PC-9 (cell line): Measurements from ENCODE around the gene UBA3. TPM values are rescaled to one million over a fixed set of nuclear protein-coding genes. Genes with fewer than 3 reads are reported as not detected.

ENCODE experiments used
- BruUV-seq: library from RNA; stranded (reverse); fragments of 400-500 nt; replicated peaks from 2 replicates; lab custom pipeline; 2021; lab: Mats Ljungman, UMichigan
- CTCF ChIA-PET: fragments of 300-600 bp; sonication (Branson Sonifier 250); formaldehyde crosslinking; loops from one replicate; lab custom pipeline; 2022; ENCODE audit warnings: antibody characterized with exemption; lab: Charles Lee
- POLR2A ChIA-PET: fragments of 300-600 bp; sonication (Branson Sonifier 250); formaldehyde crosslinking; loops from one replicate; lab custom pipeline; 2022; ENCODE audit warnings: antibody characterized with exemption; ENCODE audit not compliant: unreplicated experiment; lab: Charles Lee
- DNase-seq, 2 experiments: peaks; one replicate each; pipeline versions ENCODE4 v3.0.0 to v3.0.0-alpha.2; 2015 to 2022; ENCODE audit warnings: mixed read lengths in 1 of 2
- H2AFZ ChIP-seq: fragments of 200-600 bp; sonication (generic); 2 replicates; pipeline ENCODE4 v1.8.1; 2017; ENCODE audit warnings: antibody characterized with exemption
- H3F3A ChIP-seq: fragments of 200-600 bp; sonication (generic); 2 replicates; pipeline ENCODE4 v1.8.1; 2017; ENCODE audit warnings: antibody characterized with exemption, mild to moderate bottlenecking, low read depth; ENCODE audit not compliant: insufficient read depth
- H3K27ac ChIP-seq: fragments of 200-600 bp; sonication (generic); 2 replicates; pipeline ENCODE4 v1.6.1; 2016; ENCODE audit warnings: mixed run types
- H3K27me3 ChIP-seq: fragments of 200-600 bp; sonication (generic); 2 replicates; pipeline ENCODE4 v1.6.1; 2016; ENCODE audit warnings: low read depth, mixed run types; ENCODE audit not compliant: insufficient read depth
- H3K36me3 ChIP-seq: fragments of 200-600 bp; sonication (generic); 2 replicates; pipeline ENCODE4 v1.6.1; 2016; ENCODE audit warnings: low read depth, mixed run types
- H3K4me1 ChIP-seq: fragments of 200-600 bp; sonication (generic); replicated peaks from 2 replicates; pipeline ENCODE4 v1.6.1; 2016; ENCODE audit warnings: mixed run types; ENCODE audit not compliant: insufficient read depth
- H3K4me2 ChIP-seq: fragments of 200-600 bp; sonication (generic); 2 replicates; pipeline ENCODE4 v1.6.1; 2017; ENCODE audit warnings: mixed run types
- H3K4me3 ChIP-seq: fragments of 200-600 bp; sonication (generic); 2 replicates; pipeline ENCODE4 v1.6.1; 2016; ENCODE audit warnings: mixed run types
- H3K79me2 ChIP-seq: fragments of 200-600 bp; sonication (generic); 2 replicates; pipeline ENCODE4 v1.6.1; 2017; ENCODE audit warnings: low read depth, mixed run types
- H3K9me2 ChIP-seq: fragments of 200-600 bp; sonication (generic); 2 replicates; pipeline ENCODE4 v1.8.1; 2017; ENCODE audit warnings: mild to moderate bottlenecking; ENCODE audit not compliant: insufficient read depth
- H3K9me3 ChIP-seq: fragments of 200-600 bp; sonication (generic); 2 replicates; pipeline ENCODE4 v1.8.1; 2016; ENCODE audit warnings: low read depth; ENCODE audit not compliant: insufficient read depth
- H4K20me1 ChIP-seq: fragments of 200-600 bp; sonication (generic); 2 replicates; pipeline ENCODE4 v1.8.1; 2017; ENCODE audit not compliant: insufficient read depth
- EZH2 ChIP-seq: fragments of 200-600 bp; sonication (generic); IDR thresholded peaks from 2 replicates; pipeline ENCODE4 v1.8.0; 2017; ENCODE audit warnings: antibody characterized with exemption, low read depth
- intact Hi-C: fragments of 100-400 bp; cut with micrococcal nuclease; formaldehyde crosslinking; loops from one replicate; pipeline ENCODE4 v1.10.0; 2022; ENCODE audit not compliant: unreplicated experiment
- total RNA-seq: library from RNA; stranded (reverse); gene quantifications from 2 replicates; pipeline ENCODE4 v1.2.3, GENCODE V29; 2021
- TF ChIP-seq, protein P1 (sequence below): fragments of 200-600 bp; sonication (generic); conservative IDR thresholded peaks from 2 replicates; pipeline ENCODE4 v1.6.1; 2017; ENCODE audit warnings: mixed run types, antibody characterized with exemption, mild to moderate bottlenecking, moderate library complexity

The UBA3 gene
- total RNA-seq, 1 experiment from 2014 or later: 88.8 TPM

DNA sequence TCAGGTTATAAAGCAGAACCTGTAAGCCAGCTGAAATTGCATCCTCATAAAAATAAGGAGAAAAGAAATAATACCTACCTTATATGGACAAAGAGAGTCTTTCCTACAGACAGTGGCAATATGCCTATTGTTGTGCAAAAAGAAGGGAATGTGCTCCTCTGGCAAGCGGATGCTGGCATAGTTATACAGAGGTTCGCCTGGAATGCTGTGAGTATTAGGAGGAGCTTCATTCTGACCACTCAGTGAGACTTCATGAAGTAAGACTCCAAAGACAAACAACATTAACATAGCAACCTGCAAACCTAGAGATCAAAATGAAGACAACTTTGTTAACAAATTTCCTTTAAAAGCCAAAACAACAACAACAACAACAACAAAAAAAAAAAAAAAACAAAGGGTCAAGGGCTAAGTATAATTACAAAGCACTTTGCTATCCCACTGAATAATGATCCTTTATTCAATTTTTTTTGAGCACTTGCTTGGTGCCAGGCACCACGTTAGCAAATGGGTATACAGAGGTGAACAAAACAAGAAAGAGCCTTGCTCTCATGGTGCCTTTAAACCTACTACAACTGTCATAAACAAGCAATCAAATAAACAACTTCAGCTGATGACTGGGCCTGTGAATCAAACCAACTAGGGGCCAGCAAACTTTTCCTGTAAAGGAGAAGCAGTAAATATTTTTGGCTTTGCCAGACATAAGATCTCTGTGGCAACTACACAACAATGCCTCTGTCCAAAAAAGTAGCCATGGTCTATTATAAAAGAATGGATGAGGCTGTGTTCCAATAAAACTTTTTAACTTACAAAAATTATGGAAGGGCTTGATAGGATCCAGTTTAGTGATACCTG lies 70.4 kb downstream of the UBA3 start:
- H3K27me3 ChIP-seq: no peaks in the 10 kb centered on the region
- CTCF ChIA-PET: interaction anchor here (0.6 kb wide), 1 partner anchor 780 kb away, joined by 4 read pairs; no protein-coding TSS in a partner anchor
- no peak for TF ChIP-seq EZH2
- TF ChIP-seq, protein P1, sequence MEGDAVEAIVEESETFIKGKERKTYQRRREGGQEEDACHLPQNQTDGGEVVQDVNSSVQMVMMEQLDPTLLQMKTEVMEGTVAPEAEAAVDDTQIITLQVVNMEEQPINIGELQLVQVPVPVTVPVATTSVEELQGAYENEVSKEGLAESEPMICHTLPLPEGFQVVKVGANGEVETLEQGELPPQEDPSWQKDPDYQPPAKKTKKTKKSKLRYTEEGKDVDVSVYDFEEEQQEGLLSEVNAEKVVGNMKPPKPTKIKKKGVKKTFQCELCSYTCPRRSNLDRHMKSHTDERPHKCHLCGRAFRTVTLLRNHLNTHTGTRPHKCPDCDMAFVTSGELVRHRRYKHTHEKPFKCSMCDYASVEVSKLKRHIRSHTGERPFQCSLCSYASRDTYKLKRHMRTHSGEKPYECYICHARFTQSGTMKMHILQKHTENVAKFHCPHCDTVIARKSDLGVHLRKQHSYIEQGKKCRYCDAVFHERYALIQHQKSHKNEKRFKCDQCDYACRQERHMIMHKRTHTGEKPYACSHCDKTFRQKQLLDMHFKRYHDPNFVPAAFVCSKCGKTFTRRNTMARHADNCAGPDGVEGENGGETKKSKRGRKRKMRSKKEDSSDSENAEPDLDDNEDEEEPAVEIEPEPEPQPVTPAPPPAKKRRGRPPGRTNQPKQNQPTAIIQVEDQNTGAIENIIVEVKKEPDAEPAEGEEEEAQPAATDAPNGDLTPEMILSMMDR: no peak
- peaks cover 8% of the 10 kb centered on the region; the same call in 1 of the 2 replicates for H3K4me1 ChIP-seq
- intact Hi-C loops: loop anchor here (10.0 kb wide), 1 partner anchor 855 kb away; no protein-coding TSS in a partner anchor
- no peaks in the 10 kb centered on the region for H3K79me2 ChIP-seq
- no TSS peak for BruUV-seq
- H3K4me2 ChIP-seq: no peak overlapping the region
- H3K9me3 ChIP-seq: no peaks in the 10 kb centered on the region
- H3K36me3 ChIP-seq: no peaks in the 10 kb centered on the region
- no peaks in the 10 kb centered on the region for H3F3A ChIP-seq
- POLR2A ChIA-PET: no interaction called here
- no peak for DNase-seq
- no peak overlapping the region for H3K4me3 ChIP-seq
- H4K20me1 ChIP-seq: no peaks in the 10 kb centered on the region
- H3K27ac ChIP-seq: no peak overlapping the region
- H3K9me2 ChIP-seq: no peaks in the 10 kb centered on the region
- H2AFZ ChIP-seq: no peak overlapping the region

DNA sequence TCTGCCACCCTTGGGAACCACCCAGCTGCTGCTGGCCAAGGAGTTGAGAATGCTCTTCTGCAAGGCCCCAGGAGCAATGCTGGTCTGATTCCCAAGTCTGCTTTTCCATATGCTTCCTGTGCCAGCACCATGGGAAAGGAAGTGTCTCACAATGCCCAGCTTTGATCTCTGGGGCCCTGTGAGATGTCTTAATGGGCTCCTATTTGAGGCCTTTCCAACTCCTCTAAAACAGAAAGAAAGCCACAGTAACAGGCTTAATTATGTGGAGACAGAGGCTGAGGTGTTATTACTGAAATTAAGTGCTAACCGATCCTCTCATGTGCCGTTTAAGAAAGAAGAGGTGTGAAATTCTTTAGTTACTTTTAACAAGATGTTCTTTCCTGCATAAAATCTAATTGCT lies 71.2 kb downstream of the UBA3 start:
- no peak for TF ChIP-seq EZH2
- TF ChIP-seq, protein P1: no peak
- Histone ChIP-seq H3K27me3 (no peaks in the 10 kb centered on the region), H3K9me2 (no peaks in the 10 kb centered on the region), H3K36me3 (no peaks in the 10 kb centered on the region), H2AFZ (no peak overlapping the region), H3K79me2 (no peaks in the 10 kb centered on the region), H3K27ac (no peak overlapping the region), H3K4me3 (no peak overlapping the region), H3K4me1 (no peaks in the 10 kb centered on the region; the same call in 1 of the 2 replicates), H3K9me3 (no peaks in the 10 kb centered on the region), H4K20me1 (no peaks in the 10 kb centered on the region), H3F3A (no peaks in the 10 kb centered on the region), H3K4me2 (no peak overlapping the region)
- ChIA-PET CTCF (no interaction called here), POLR2A (no interaction called here)
- DNase-seq: no peak
- BruUV-seq: no TSS peak
- intact Hi-C loops: no loop called here

DNA sequence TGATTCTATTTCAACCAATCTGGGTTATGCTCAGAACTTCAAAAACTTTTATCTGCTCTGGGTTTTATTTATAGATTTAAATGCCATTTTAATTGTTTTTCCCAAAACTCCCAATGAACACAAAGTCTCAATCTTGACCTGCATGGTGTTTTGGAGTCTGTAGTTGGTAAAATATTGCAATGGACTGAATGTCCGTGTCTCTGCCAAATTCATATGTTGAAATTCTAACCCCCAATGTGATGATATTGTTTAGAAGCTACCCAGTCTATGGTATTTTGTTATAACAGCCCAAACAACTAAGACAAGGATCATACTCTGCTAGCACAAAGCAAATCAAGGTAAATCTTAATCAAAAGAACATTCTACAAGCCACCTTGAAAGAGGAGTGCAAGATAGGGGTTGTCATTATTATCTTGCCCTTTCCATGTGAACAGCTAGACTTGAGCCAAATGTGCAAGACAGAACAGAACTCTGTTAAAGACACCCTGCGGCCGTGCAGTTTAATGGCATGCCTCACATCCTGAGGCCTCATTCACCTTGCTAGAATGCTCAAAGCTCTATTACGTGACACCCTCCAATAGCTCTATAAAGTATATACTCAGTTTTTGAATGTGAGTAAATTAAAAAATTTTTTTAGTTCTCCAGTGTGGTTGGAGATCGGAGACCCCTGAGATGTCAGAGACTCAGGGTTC lies 74.2 kb downstream of the UBA3 start:
- Histone ChIP-seq H3K4me1 (no peaks in the 10 kb centered on the region), H3K9me3 (no peaks in the 10 kb centered on the region), H3K4me2 (no peak overlapping the region), H3K27me3 (no peaks in the 10 kb centered on the region), H3K9me2 (no peaks in the 10 kb centered on the region), H4K20me1 (no peaks in the 10 kb centered on the region), H3K36me3 (no peaks in the 10 kb centered on the region), H3K4me3 (no peak overlapping the region), H3F3A (no peaks in the 10 kb centered on the region), H2AFZ (no peak overlapping the region), H3K27ac (no peak overlapping the region), H3K79me2 (no peaks in the 10 kb centered on the region)
- intact Hi-C loops: no loop called here
- ChIA-PET CTCF (no interaction called here), POLR2A (no interaction called here)
- no peak for DNase-seq
- no TSS peak for BruUV-seq
- TF ChIP-seq, protein P1: no peak
- TF ChIP-seq EZH2: no peak
